Mesenchymal stem cell (in vitro differentiated cells and primary cell): ENCODE results near the gene TNNT2.

Experiments used
- DNase-seq: peaks from one replicate; pipeline ENCODE4 v3.0.0-alpha.2; 2013
- H2AFZ ChIP-seq: one replicate; pipeline ENCODE4 v1.6.1; 2013; ENCODE audit warnings: low read depth, mild to moderate bottlenecking, control low read depth, inconsistent platforms, low read length, moderate library complexity
- H2AK5ac ChIP-seq: 2 replicates; pipeline ENCODE4 v1.6.1; 2013; ENCODE audit warnings: low read length, moderate library complexity, mild to moderate bottlenecking, inconsistent platforms; ENCODE audit not compliant: severe bottlenecking
- H2BK120ac ChIP-seq: one replicate; pipeline ENCODE4 v1.6.1; 2013; ENCODE audit warnings: low read depth, mild to moderate bottlenecking, inconsistent platforms, low read length, moderate library complexity
- H2BK12ac ChIP-seq, 2 experiments: one replicate each; pipeline ENCODE4 v1.6.1; 2013; ENCODE audit warnings: inconsistent platforms in 2 of 2, low read length in 2 of 2, mild to moderate bottlenecking in 2 of 2, moderate library complexity in 2 of 2, control low read depth in 1 of 2
- H2BK15ac ChIP-seq: one replicate; pipeline ENCODE4 v1.6.1; 2013; ENCODE audit warnings: mild to moderate bottlenecking, low read depth, inconsistent platforms; ENCODE audit not compliant: poor library complexity, severe bottlenecking
- H2BK5ac ChIP-seq: 2 replicates; pipeline ENCODE4 v1.6.1; 2013; ENCODE audit warnings: low read depth, mild to moderate bottlenecking, low read length, control low read depth, inconsistent platforms; ENCODE audit not compliant: poor library complexity, severe bottlenecking
- H3K14ac ChIP-seq, 2 experiments: one replicate each; pipeline ENCODE4 v1.6.1; 2013; ENCODE audit warnings: inconsistent platforms in 2 of 2, low read length in 2 of 2, control low read depth in 1 of 2, mild to moderate bottlenecking in 1 of 2, moderate library complexity in 1 of 2
- H3K18ac ChIP-seq, 2 experiments: one replicate each; pipeline ENCODE4 v1.6.1; 2013; ENCODE audit warnings: inconsistent platforms in 2 of 2, low read length in 2 of 2, control low read depth in 1 of 2, low read depth in 1 of 2, mild to moderate bottlenecking in 1 of 2
- H3K23ac ChIP-seq, 2 experiments: one replicate each; pipeline ENCODE4 v1.6.1; 2013; ENCODE audit warnings: inconsistent platforms in 2 of 2, low read length in 2 of 2, mild to moderate bottlenecking in 2 of 2, moderate library complexity in 2 of 2, control low read depth in 1 of 2
- H3K27ac ChIP-seq: 2 replicates; pipeline ENCODE4 v1.5.1; 2013; ENCODE audit warnings: mild to moderate bottlenecking, moderate library complexity, low read length, control low read depth, inconsistent platforms; ENCODE audit not compliant: poor library complexity, severe bottlenecking
- H3K27me3 ChIP-seq, 2 experiments: 2 replicates each; pipeline versions ENCODE4 v1.6.1 to v1.7.0; 2013; ENCODE audit warnings: low read length in 2 of 2, mild to moderate bottlenecking in 2 of 2, moderate library complexity in 2 of 2, control low read depth in 1 of 2, inconsistent platforms in 1 of 2; ENCODE audit not compliant: control insufficient read depth in 1 of 2, insufficient read depth in 1 of 2
- H3K36me3 ChIP-seq, 2 experiments: 2 replicates each; pipeline versions ENCODE4 v1.6.1 to v1.7.0; 2013; ENCODE audit warnings: low read length in 2 of 2, control low read depth in 1 of 2, inconsistent platforms in 1 of 2, low read depth in 1 of 2, mild to moderate bottlenecking in 1 of 2; ENCODE audit not compliant: insufficient read depth in 2 of 2, control insufficient read depth in 1 of 2
- H3K4ac ChIP-seq, 2 experiments: one replicate each; pipeline ENCODE4 v1.6.1; 2013; ENCODE audit warnings: inconsistent platforms in 2 of 2, low read length in 2 of 2, mild to moderate bottlenecking in 2 of 2, moderate library complexity in 2 of 2, control low read depth in 1 of 2, low read depth in 1 of 2
- H3K4me1 ChIP-seq: 2 replicates; pipeline ENCODE4 v1.6.1; 2013; ENCODE audit warnings: low read depth, low read length, control low read depth; ENCODE audit not compliant: control insufficient read depth, insufficient read depth
- H3K4me2 ChIP-seq: 2 replicates; pipeline ENCODE4 v1.6.1; 2013; ENCODE audit warnings: low read length, mild to moderate bottlenecking, inconsistent platforms; ENCODE audit not compliant: poor library complexity, severe bottlenecking
- H3K4me3 ChIP-seq, 2 experiments: 2 replicates each; pipeline versions ENCODE4 v1.5.1 to v1.7.0; 2013; ENCODE audit warnings: low read length in 2 of 2, mild to moderate bottlenecking in 2 of 2, control low read depth in 1 of 2, low read depth in 1 of 2; ENCODE audit not compliant: insufficient read depth in 1 of 2
- H3K79me1 ChIP-seq: replicated peaks from 2 replicates; pipeline ENCODE4 v1.6.1; 2013; ENCODE audit warnings: mild to moderate bottlenecking, control low read depth, low read length, inconsistent platforms; ENCODE audit not compliant: poor library complexity, severe bottlenecking
- H3K9ac ChIP-seq: 2 replicates; pipeline ENCODE4 v1.7.0; 2013; ENCODE audit warnings: mild to moderate bottlenecking, low read length, moderate library complexity
- H3K9me3 ChIP-seq: 2 replicates; pipeline ENCODE4 v1.7.0; 2013; ENCODE audit warnings: mild to moderate bottlenecking, low read length; ENCODE audit not compliant: control insufficient read depth
- H4K8ac ChIP-seq: one replicate; pipeline ENCODE4 v1.6.1; 2013; ENCODE audit warnings: inconsistent platforms, mild to moderate bottlenecking, low read length, moderate library complexity
- H4K91ac ChIP-seq: one replicate; pipeline ENCODE4 v1.6.1; 2013; ENCODE audit warnings: mild to moderate bottlenecking, low read length, inconsistent platforms
- WGBS: methylation state at CpG from one replicate; pipeline ENCODE4 v1.1.7; 2013; ENCODE audit warnings: mixed read lengths; 5-methylcytosine and 5-hydroxymethylcytosine counted together

TNNT2 gene

DNA sequence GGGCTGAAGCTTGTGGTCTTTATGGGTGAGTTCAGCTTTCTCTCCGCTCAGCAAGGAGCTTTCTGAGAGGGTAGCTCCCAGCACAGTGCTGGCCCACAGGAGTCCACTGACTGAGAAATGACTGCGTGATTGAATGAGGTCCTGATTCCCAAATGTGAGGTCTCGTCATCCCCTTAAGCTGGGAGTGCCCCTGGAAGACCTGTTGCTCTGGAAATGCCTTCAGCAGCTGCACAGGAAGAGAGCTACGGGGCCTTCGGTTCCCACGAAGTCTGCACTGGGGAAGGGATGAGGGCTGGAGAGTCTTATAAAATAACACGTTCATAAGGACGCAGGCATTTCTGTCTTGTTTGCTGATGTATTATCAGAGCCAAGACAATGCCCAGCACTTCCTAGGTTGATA, 14.0 kb downstream of the TNNT2 start:
- Histone ChIP-seq H3K4ac (no peak overlapping the region), H3K4me2 (no peak overlapping the region), H2BK5ac (no peak overlapping the region), H3K9ac (no peak overlapping the region), H2AK5ac (no peak overlapping the region), H3K36me3 (peaks cover 0 to 47% of the 10 kb centered on the region in 2 experiments), H3K4me3 (no peak overlapping the region), H3K27ac (no peak overlapping the region), H2BK15ac (no peak overlapping the region), H2BK120ac (no peak overlapping the region), H3K79me1 (no peaks in the 10 kb centered on the region), H3K14ac (no peak overlapping the region), H2BK12ac (no peak overlapping the region), H4K8ac (no peak overlapping the region), H3K27me3 (peaks cover 5 to 77% of the 10 kb centered on the region in 2 experiments), H2AFZ (no peak overlapping the region), H3K4me1 (peaks cover 5% of the 10 kb centered on the region), H3K9me3 (no peaks in the 10 kb centered on the region), H3K18ac (no peak overlapping the region), H4K91ac (no peak overlapping the region), H3K23ac (no peak overlapping the region)
- WGBS = 74% methylated on average over 6 of the region's 8 CpGs
- DNase-seq = no peak

DNA sequence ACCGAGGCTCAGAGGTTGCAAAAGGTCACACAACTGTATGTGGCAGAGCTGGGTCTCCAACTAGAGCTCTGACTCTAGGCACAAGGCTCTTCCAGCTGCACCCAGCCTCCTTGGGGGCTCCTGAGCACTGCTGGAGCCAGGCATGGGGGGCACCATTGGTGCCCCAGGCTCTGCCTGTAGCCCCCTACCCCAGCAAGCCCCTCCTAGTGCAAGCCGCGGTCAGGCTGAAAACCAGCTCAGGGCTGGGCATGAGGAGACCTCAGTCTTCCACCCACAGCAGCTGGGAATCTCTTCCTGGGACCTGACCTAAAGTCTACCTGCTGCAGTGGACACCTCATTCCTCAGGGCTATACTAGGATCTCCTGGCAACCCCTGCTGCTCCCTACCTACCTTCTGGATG, 14.6 kb downstream of the TNNT2 start:
- 79% methylated on average over 3 of the region's 3 CpGs for WGBS
- Histone ChIP-seq H2BK120ac (no peak overlapping the region), H2AK5ac (no peak overlapping the region)

DNA sequence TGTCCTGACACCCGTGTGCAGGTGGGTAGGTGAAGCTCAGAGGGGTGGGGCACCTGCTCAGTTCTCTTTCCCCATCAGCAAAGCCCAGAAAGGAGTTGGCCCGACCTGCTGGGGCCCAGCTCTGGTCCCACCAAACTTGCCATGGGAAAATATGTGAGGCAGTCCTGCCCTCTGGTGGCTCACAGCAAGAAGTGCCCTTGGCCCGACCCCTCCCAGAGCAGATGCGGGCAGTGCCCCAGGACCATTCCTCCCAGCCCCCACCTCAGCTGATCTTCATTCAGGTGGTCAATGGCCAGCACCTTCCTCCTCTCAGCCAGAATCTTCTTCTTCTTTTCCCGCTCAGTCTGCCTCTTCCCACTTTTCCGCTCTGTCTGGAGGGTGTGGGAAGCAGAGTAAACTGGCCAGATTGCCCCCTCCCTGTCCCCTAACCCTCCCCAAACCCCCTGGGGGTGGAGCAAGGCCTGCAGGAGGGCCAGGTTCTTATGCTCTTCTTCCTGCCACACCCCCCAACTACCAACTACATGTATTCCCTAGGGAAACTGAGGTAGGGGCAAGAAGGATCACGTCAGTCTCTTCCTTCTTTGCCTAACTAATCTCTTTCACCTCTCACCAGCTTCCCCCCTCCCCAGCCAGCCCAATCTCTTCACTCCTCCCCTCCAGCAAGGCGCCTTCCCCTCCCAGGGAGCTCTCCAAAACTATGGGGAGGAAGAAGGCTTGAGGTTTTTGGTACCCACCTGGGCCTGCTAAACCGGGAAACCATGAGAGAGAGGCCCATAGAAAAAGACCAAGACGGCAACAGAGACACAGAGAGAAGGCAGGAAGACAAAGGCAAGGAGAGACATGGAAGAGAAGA, 15.6 kb downstream of the TNNT2 start:
- Histone ChIP-seq H3K18ac (no peak overlapping the region), H4K8ac (no peak overlapping the region), H3K23ac (no peak overlapping the region), H3K9me3 (no peaks in the 10 kb centered on the region), H2BK5ac (no peak overlapping the region), H2AFZ (no peak overlapping the region), H3K4me2 (no peak overlapping the region), H3K79me1 (no peaks in the 10 kb centered on the region), H3K27ac (no peak overlapping the region), H3K4me3 (no peak overlapping the region), H4K91ac (no peak overlapping the region), H2BK15ac (no peak overlapping the region), H3K27me3 (peaks cover 0 to 69% of the 10 kb centered on the region in 2 experiments), H3K4me1 (peaks cover 7% of the 10 kb centered on the region), H2AK5ac (peak overlapping the region; percentile 23), H3K14ac (no peak overlapping the region), H2BK12ac (no peak overlapping the region), H3K4ac (no peak overlapping the region), H3K9ac (no peak overlapping the region), H2BK120ac (no peak overlapping the region), H3K36me3 (peaks cover 0 to 34% of the 10 kb centered on the region in 2 experiments)
- peak; percentile 35 for DNase-seq
- 33% methylated on average over 7 of the region's 10 CpGs for WGBS

More for the DNA sequence above, 14.6 kb downstream of the TNNT2 start:
- H2BK5ac ChIP-seq = no peak overlapping the region
- H2AFZ ChIP-seq = no peak overlapping the region
- H4K8ac ChIP-seq = no peak overlapping the region
- no peak overlapping the region for H3K4me2 ChIP-seq
- no peak overlapping the region for H3K9ac ChIP-seq
- H3K23ac ChIP-seq = no peak overlapping the region
- no peak overlapping the region for H3K27ac ChIP-seq
- H3K14ac ChIP-seq = no peak overlapping the region
- no peak overlapping the region for H3K4me3 ChIP-seq
- H3K4ac ChIP-seq = no peak overlapping the region
- H4K91ac ChIP-seq = no peak overlapping the region
- peaks cover 0 to 44% of the 10 kb centered on the region in 2 experiments for H3K36me3 ChIP-seq
- H2BK12ac ChIP-seq = no peak overlapping the region
- no peak for DNase-seq
- peaks cover 7% of the 10 kb centered on the region for H3K4me1 ChIP-seq
- H3K9me3 ChIP-seq = no peaks in the 10 kb centered on the region
- H3K79me1 ChIP-seq = no peaks in the 10 kb centered on the region
- peaks cover 2 to 77% of the 10 kb centered on the region in 2 experiments for H3K27me3 ChIP-seq
- H3K18ac ChIP-seq = no peak overlapping the region
- no peak overlapping the region for H2BK15ac ChIP-seq

DNA sequence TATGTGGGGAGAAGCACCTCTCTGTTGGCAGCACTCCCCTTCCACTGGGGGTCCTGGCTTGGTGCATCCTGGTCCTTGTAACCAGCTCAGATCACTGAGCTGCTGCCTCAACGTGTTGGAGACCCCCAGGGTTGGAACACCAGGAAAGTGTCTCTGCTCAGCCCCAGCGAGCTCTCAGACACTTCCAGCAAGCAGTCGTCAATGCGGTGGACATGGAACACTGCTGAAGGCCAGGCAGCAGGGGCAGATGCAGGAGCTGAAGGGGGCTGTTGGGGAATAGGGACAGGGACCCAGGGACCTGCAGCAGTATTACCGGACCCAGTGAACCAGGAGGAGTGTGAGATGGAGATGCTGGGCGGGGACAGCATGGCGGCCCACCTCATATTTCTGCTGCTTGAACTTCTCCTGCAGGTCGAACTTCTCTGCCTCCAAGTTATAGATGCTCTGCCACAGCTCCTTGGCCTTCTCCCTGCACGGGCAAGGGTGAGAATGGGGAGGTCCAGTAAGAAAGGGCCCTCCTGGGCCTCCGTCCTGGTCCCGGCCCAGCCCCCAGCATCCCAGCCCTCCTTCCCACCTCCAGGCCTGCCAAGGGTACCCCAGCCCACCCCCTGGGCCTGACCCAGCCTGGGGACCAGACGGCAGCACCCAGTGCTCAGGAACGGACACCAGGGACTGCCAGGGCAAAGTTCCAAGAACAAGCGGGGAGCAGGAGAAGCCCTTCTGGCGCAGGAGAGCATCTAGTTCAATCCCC, 16.4 kb downstream of the TNNT2 start:
- peaks cover 0 to 27% of the 10 kb centered on the region in 2 experiments for H3K36me3 ChIP-seq
- no peak overlapping the region for H3K4me2 ChIP-seq
- H3K27me3 ChIP-seq = peaks cover 0 to 67% of the 10 kb centered on the region in 2 experiments
- no peak overlapping the region for H3K9ac ChIP-seq
- H2AK5ac ChIP-seq = no peak overlapping the region
- H4K91ac ChIP-seq = no peak overlapping the region
- H2BK120ac ChIP-seq = no peak overlapping the region
- H3K27ac ChIP-seq = no peak overlapping the region
- H3K18ac ChIP-seq = no peak overlapping the region
- no peaks in the 10 kb centered on the region for H3K9me3 ChIP-seq
- DNase-seq = no peak
- whole genome bisulfite sequencing = 73% methylated on average over 11 of the region's 15 CpGs
- H3K4me1 ChIP-seq = peaks cover 7% of the 10 kb centered on the region
- no peak overlapping the region for H3K4me3 ChIP-seq
- H2AFZ ChIP-seq = no peak overlapping the region
- no peak overlapping the region for H3K23ac ChIP-seq
- H2BK15ac ChIP-seq = no peak overlapping the region
- H3K79me1 ChIP-seq = no peaks in the 10 kb centered on the region
- H4K8ac ChIP-seq = no peak overlapping the region
- H3K4ac ChIP-seq = no peak overlapping the region
- no peak overlapping the region for H2BK12ac ChIP-seq
- H3K14ac ChIP-seq = no peak overlapping the region
- H2BK5ac ChIP-seq = no peak overlapping the region
